A549 (cell line): ENCODE data around the gene ZBTB44. TPM values are rescaled to one million over a fixed set of nuclear protein-coding genes. Genes with fewer than 3 reads are reported as not detected.
"Not testable (repeated sequence)": the region's sequence is repeated elsewhere in the genome, so short reads cannot be mapped to it uniquely, and the experiment has no call there.

Experiments used
- ATAC-seq, 2 experiments: fragments of 200-7000 bp in 1 of 2; fragments of >200 bp in 1 of 2; cut with Nextera tagmentation in 1 of 2; cut with Tn5 transposase in 1 of 2; 3 replicates each; pipeline versions ENCODE4 v1.8.0 to v1.9.1; 2018 to 2020; ENCODE audit warnings: mild to moderate bottlenecking in 1 of 2, moderate library complexity in 1 of 2
- CTCF ChIA-PET: fragments of 300-600 bp; sonication (Branson Sonifier 250); formaldehyde crosslinking; extraction: SDS; loops from one replicate; lab custom pipeline; 2021; ENCODE audit warnings: antibody characterized with exemption, inconsistent platforms; lab: Yijun Ruan, JAX
- POLR2A ChIA-PET: fragments of 350-600 bp; formaldehyde crosslinking; extraction: SDS; loops from one replicate; lab custom pipeline; 2021; ENCODE audit warnings: antibody characterized with exemption, inconsistent platforms; lab: Yijun Ruan, JAX
- DNase-seq, 2 experiments: peaks; one replicate each; pipeline versions ENCODE4 v3.0.0 to v3.0.0-alpha.2; 2011 to 2016; ENCODE audit warnings: low read depth in 1 of 2, low spot score in 1 of 2
- FAIRE-seq: peaks from 2 replicates; lab custom pipeline; 2011; peaks lifted over from hg19 to GRCh38; lab: Jason Lieb, UNC
- H3K27ac ChIP-seq, 2 experiments: fragments of >200 bp; sonication (Bioruptor Twin); formaldehyde crosslinking; 3 replicates each; pipeline ENCODE4 v1.5.1; 2016 to 2017
- H3K4me1 ChIP-seq: fragments of >200 bp; sonication (Bioruptor Twin); formaldehyde crosslinking; 3 replicates; pipeline ENCODE4 v1.6.1; 2016
- H3K4me2 ChIP-seq: fragments of >200 bp; sonication (Bioruptor Twin); formaldehyde crosslinking; 3 replicates; pipeline ENCODE4 v1.6.1; 2016
- H3K4me3 ChIP-seq: fragments of >200 bp; sonication (Bioruptor Twin); formaldehyde crosslinking; 3 replicates; pipeline ENCODE4 v1.5.1; 2016
- H3K9me3 ChIP-seq: fragments of >200 bp; sonication (Bioruptor Twin); formaldehyde crosslinking; 3 replicates; pipeline ENCODE4 v1.6.1; 2016
- ESRRA ChIP-seq: fragments of 150-350 bp; IDR thresholded peaks from 2 replicates; pipeline ENCODE4 v1.6.1; 2014; ENCODE audit warnings: mild to moderate bottlenecking, low read length, borderline replicate concordance
- FOXS1 ChIP-seq: fragments of 250-450 bp; sonication (Bioruptor Pico); IDR thresholded peaks from 2 replicates; pipeline ENCODE4 v1.5.0; 2020; ENCODE audit warnings: mild to moderate bottlenecking, moderate library complexity
- HDAC2 ChIP-seq: fragments of 200-600 bp; sonication (generic); IDR thresholded peaks from 2 replicates; pipeline ENCODE4 v1.6.1; 2016
- HOXA7 ChIP-seq: fragments of 250-450 bp; sonication (Bioruptor Pico); IDR thresholded peaks from 2 replicates; pipeline ENCODE4 v1.5.0; 2020; ENCODE audit warnings: mild to moderate bottlenecking, moderate library complexity
- HOXB5 ChIP-seq: fragments of 250-450 bp; sonication (Bioruptor Pico); IDR thresholded peaks from 2 replicates; pipeline ENCODE4 v1.5.0; 2020; ENCODE audit warnings: mild to moderate bottlenecking, moderate library complexity
- MAZ ChIP-seq: fragments of 150-350 bp; IDR thresholded peaks from 2 replicates; pipeline ENCODE4 v1.6.1; 2014; ENCODE audit warnings: antibody characterized with exemption, low read depth, low read length, borderline replicate concordance
- MYC ChIP-seq: IDR thresholded peaks from 2 replicates; pipeline ENCODE4 v1.6.1; 2012; ENCODE audit warnings: mild to moderate bottlenecking, inconsistent platforms, low read length, improper control_type of control experiment, borderline replicate concordance
- POLR2A ChIP-seq: IDR thresholded peaks from 2 replicates; pipeline ENCODE4 v1.6.1; 2012; ENCODE audit warnings: mild to moderate bottlenecking, low read length
- RARB ChIP-seq: fragments of 250-450 bp; sonication (Bioruptor Pico); IDR thresholded peaks from 2 replicates; pipeline ENCODE4 v1.8.0; 2021; ENCODE audit warnings: mild to moderate bottlenecking, moderate library complexity
- RCOR1 ChIP-seq: fragments of 150-350 bp; IDR thresholded peaks from 2 replicates; pipeline ENCODE4 v1.6.1; 2014; ENCODE audit warnings: antibody characterized with exemption, low read length, low read depth
- RFX5 ChIP-seq: fragments of 450-650 bp; IDR thresholded peaks from 2 replicates; pipeline ENCODE4 v1.7.1; 2014; ENCODE audit warnings: antibody characterized with exemption, mild to moderate bottlenecking, moderate library complexity
- SMC3 ChIP-seq: fragments of >200 bp; sonication (Bioruptor Twin); formaldehyde crosslinking; IDR thresholded peaks from 3 replicates; pipeline ENCODE4 v1.6.1; 2018; ENCODE audit warnings: inconsistent platforms
- TFCP2L1 ChIP-seq: fragments of 250-450 bp; sonication (Bioruptor Pico); IDR thresholded peaks from 2 replicates; pipeline ENCODE4 v1.5.0; 2021; ENCODE audit warnings: mild to moderate bottlenecking
- TP53 ChIP-seq: fragments of 250-450 bp; sonication (Bioruptor Pico); IDR thresholded peaks from 2 replicates; pipeline ENCODE4 v1.5.0; 2021; ENCODE audit warnings: mild to moderate bottlenecking, moderate library complexity
- ZFP36 ChIP-seq: fragments of 450-650 bp; IDR thresholded peaks from 2 replicates; pipeline ENCODE4 v1.6.1; 2014; ENCODE audit warnings: borderline replicate concordance; ENCODE audit not compliant: partially characterized antibody
- ZNF302 ChIP-seq: fragments of 250-450 bp; sonication (Bioruptor Pico); IDR thresholded peaks from 2 replicates; pipeline ENCODE4 v1.9.0; 2021; ENCODE audit warnings: inconsistent platforms, mild to moderate bottlenecking, moderate library complexity
- ZSCAN20 ChIP-seq: fragments of 250-450 bp; sonication (Bioruptor Pico); IDR thresholded peaks from 2 replicates; pipeline ENCODE4 v1.8.0; 2022; ENCODE audit warnings: mild to moderate bottlenecking, moderate library complexity
- WGBS: methylation state at CpG from one replicate; pipeline ENCODE4 v1.1.6; 2017; ENCODE audit errors: missing lambda C conversion rate; 5-methylcytosine and 5-hydroxymethylcytosine counted together
- polyA plus RNA-seq, 4 experiments: library from polyadenylated mRNA; depleted of rRNA in 3 of 4; stranded (reverse); fragments of >200 nt; fragmentation: RNase III in 1 of 4; extraction: RNeasy Plus Mini Kit Qiagen cat#74134 plus additional on column Dnase treatment in 1 of 4; gene quantifications; 2 replicates in 3 of 4; 3 replicates in 1 of 4; pipeline ENCODE4 v1.2.3, GENCODE V29; 2011 to 2017
- TF ChIP-seq, protein P1 (sequence below): fragments of 200-600 bp; sonication (generic); IDR thresholded peaks from 2 replicates; pipeline ENCODE4 v1.6.1; 2016; ENCODE audit warnings: antibody characterized with exemption, mild to moderate bottlenecking, moderate library complexity
- TF ChIP-seq, protein P2 (sequence below): fragments of 250-450 bp; sonication (Bioruptor Pico); IDR thresholded peaks from 2 replicates; pipeline ENCODE4 v1.5.0; 2021; ENCODE audit warnings: mild to moderate bottlenecking, moderate library complexity, borderline replicate concordance
- TF ChIP-seq, protein P3 (sequence below): IDR thresholded peaks from 2 replicates; pipeline ENCODE4 v1.6.1; 2012; ENCODE audit warnings: low read depth, borderline replicate concordance
- TF ChIP-seq, protein P4 (sequence below): fragments of >200 bp; sonication (Bioruptor Twin); formaldehyde crosslinking; IDR thresholded peaks from 2 replicates; pipeline ENCODE4 v1.6.1; 2016
- TF ChIP-seq, protein P5 (sequence below): IDR thresholded peaks from 2 replicates; pipeline ENCODE4 v1.6.1; 2012

The ZBTB44 gene
- polyA plus RNA-seq, 2 of the 4 experiments (the other 2 are of a cell fraction), result 6.7 to 16.1 TPM

DNA sequence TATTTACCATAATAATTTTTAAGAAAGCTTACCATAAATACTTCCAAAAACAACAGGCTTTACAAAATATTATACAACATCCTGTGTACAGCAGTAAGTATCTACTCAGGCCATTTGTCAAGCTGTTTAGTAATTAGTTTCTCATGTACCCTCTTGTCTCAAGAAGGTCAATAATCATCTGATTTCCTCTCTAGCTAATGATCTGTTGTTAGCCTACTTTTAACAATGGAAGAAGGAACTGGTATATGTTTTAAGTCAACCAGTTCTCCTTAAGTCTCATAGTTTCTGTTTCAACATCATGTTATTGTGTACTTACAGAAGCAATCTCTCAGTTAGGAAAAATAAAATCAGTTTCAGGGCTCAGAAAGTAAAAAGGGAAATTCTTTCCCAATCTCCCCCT is 81.2 kb downstream of the ZBTB44 start:
- FAIRE-seq, DNase-seq, H3K4me1 ChIP-seq, H3K27ac ChIP-seq, H3K4me2 ChIP-seq, H3K4me3 ChIP-seq, ATAC-seq, CTCF ChIA-PET, POLR2A ChIA-PET, H3K9me3 ChIP-seq: not testable (repeated sequence)

DNA sequence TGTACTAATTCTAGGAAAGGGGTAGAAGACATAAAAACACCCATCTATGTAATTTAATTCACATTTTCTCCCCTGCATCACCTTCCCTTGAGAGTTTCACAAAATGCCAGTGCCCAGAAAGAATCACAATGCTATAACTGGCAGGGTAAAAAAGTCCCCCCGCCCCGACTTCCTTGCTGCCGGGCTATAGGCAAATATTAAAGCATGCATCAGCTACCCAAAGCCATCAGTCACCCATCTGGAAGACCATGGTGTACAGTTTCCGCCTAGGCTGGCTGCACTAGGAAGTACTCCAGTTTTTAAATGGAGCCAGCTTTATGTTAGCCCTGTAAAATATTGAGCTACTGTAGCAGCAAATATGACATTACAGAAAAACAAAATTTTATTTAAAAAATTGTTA is 87.3 kb downstream of the ZBTB44 start:
- Histone ChIP-seq H3K27ac (no peak overlapping the region), H3K4me2 (no peak overlapping the region), H3K4me1 (no peaks in the 10 kb centered on the region), H3K9me3 (no peaks in the 10 kb centered on the region), H3K4me3 (no peak overlapping the region)
- no peak for ATAC-seq
- 97% methylated on average over 4 of the region's 4 CpGs for WGBS
- TF ChIP-seq ESRRA (no peak), RFX5 (no peak), RCOR1 (no peak), FOXS1 (CRISPR knock-in tag) (no peak), TFCP2L1 (CRISPR knock-in tag) (no peak), ZSCAN20 (CRISPR knock-in tag) (no peak), RARB (CRISPR knock-in tag) (no peak), MAZ (no peak), ZNF302 (CRISPR knock-in tag) (no peak), POLR2A (no peak), SMC3 (no peak)
- TF ChIP-seq, protein P1, sequence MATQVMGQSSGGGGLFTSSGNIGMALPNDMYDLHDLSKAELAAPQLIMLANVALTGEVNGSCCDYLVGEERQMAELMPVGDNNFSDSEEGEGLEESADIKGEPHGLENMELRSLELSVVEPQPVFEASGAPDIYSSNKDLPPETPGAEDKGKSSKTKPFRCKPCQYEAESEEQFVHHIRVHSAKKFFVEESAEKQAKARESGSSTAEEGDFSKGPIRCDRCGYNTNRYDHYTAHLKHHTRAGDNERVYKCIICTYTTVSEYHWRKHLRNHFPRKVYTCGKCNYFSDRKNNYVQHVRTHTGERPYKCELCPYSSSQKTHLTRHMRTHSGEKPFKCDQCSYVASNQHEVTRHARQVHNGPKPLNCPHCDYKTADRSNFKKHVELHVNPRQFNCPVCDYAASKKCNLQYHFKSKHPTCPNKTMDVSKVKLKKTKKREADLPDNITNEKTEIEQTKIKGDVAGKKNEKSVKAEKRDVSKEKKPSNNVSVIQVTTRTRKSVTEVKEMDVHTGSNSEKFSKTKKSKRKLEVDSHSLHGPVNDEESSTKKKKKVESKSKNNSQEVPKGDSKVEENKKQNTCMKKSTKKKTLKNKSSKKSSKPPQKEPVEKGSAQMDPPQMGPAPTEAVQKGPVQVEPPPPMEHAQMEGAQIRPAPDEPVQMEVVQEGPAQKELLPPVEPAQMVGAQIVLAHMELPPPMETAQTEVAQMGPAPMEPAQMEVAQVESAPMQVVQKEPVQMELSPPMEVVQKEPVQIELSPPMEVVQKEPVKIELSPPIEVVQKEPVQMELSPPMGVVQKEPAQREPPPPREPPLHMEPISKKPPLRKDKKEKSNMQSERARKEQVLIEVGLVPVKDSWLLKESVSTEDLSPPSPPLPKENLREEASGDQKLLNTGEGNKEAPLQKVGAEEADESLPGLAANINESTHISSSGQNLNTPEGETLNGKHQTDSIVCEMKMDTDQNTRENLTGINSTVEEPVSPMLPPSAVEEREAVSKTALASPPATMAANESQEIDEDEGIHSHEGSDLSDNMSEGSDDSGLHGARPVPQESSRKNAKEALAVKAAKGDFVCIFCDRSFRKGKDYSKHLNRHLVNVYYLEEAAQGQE, result no peak
- TF ChIP-seq, protein P2, sequence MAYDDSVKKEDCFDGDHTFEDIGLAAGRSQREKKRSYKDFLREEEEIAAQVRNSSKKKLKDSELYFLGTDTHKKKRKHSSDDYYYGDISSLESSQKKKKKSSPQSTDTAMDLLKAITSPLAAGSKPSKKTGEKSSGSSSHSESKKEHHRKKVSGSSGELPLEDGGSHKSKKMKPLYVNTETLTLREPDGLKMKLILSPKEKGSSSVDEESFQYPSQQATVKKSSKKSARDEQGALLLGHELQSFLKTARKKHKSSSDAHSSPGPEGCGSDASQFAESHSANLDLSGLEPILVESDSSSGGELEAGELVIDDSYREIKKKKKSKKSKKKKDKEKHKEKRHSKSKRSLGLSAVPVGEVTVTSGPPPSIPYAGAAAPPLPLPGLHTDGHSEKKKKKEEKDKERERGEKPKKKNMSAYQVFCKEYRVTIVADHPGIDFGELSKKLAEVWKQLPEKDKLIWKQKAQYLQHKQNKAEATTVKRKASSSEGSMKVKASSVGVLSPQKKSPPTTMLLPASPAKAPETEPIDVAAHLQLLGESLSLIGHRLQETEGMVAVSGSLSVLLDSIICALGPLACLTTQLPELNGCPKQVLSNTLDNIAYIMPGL (CRISPR knock-in tag), result no peak
- TF ChIP-seq, protein P3, sequence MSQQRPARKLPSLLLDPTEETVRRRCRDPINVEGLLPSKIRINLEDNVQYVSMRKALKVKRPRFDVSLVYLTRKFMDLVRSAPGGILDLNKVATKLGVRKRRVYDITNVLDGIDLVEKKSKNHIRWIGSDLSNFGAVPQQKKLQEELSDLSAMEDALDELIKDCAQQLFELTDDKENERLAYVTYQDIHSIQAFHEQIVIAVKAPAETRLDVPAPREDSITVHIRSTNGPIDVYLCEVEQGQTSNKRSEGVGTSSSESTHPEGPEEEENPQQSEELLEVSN, result no peak
- TF ChIP-seq, protein P4, sequence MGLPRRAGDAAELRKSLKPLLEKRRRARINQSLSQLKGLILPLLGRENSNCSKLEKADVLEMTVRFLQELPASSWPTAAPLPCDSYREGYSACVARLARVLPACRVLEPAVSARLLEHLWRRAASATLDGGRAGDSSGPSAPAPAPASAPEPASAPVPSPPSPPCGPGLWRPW, result no peak
- ChIA-PET CTCF (no interaction called here), POLR2A (no interaction called here)
- no peak for FAIRE-seq
- no peak for DNase-seq

DNA sequence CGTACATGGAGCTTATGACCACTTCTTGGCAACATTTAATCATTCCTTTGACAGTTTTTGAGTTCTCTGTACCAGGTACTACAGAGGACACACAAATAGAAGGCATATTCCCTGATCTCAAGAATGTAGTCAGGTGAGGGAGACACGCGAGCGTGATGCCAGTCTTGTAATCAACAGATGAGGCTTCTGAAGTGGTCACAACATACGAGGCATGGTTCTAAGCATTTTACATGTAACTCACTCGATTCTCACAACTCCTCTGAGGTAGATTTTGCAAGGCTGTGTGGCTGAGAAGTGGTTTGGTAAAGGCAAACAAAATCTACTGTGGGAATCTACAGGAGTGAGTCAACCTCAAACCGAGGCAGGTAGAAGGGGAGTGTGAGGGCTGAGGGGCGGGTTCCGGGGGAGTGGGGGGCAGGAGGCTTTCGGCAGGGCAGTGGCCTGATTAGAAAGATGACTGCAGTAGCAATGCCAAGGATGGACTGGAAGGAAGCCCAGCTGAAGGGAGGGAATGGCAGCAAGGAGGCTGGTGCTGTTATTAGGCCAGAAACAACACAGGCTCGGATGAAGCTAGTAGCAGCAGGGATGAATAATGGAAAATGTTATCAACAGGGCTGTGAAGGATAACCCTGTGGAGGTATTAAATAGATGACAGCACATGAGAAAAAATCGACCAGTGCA is 91.3 kb downstream of the ZBTB44 start:
- CTCF ChIA-PET, result interaction anchor here (2.2 kb wide), 1 partner anchor 11 kb away, joined by 11 read pairs; no protein-coding TSS in a partner anchor
- H3K27ac ChIP-seq, result no peak overlapping the region
- POLR2A ChIA-PET, result no interaction called here
- DNase-seq (no peak), ATAC-seq (no peak), FAIRE-seq (no peak)
- no peaks in the 10 kb centered on the region for H3K4me1 ChIP-seq
- no peaks in the 10 kb centered on the region for H3K9me3 ChIP-seq
- 73% methylated on average over 12 of the region's 12 CpGs for WGBS
- H3K4me3 ChIP-seq, result no peak overlapping the region
- H3K4me2 ChIP-seq, result no peak overlapping the region
- TF ChIP-seq HOXB5 (CRISPR knock-in tag), result no peak
- no peak for TF ChIP-seq HDAC2
- TF ChIP-seq MYC, result no peak
- no peak for TF ChIP-seq HOXA7 (CRISPR knock-in tag)
- TF ChIP-seq, protein P1, result no peak
- TF ChIP-seq, protein P2 (CRISPR knock-in tag), result no peak
- no peak for TF ChIP-seq ZFP36
- TF ChIP-seq, protein P5, sequence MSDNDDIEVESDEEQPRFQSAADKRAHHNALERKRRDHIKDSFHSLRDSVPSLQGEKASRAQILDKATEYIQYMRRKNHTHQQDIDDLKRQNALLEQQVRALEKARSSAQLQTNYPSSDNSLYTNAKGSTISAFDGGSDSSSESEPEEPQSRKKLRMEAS, result no peak
- no peak for TF ChIP-seq TP53
